AG04449 (cell line): Measurements from ENCODE around the gene PRRC1.

ENCODE experiments used
- CTCF ChIA-PET: fragments of 350-600 bp; formaldehyde crosslinking; extraction: SDS; loops from one replicate; lab custom pipeline; 2021; ENCODE audit warnings: antibody characterized with exemption; lab: Yijun Ruan, JAX
- POLR2A ChIA-PET: fragments of 400-600, 350-600 bp; formaldehyde crosslinking; extraction: SDS; loops from one replicate; lab custom pipeline; 2020; ENCODE audit warnings: antibody characterized with exemption, inconsistent platforms; lab: Yijun Ruan, JAX
- DNase-seq: peaks from one replicate; pipeline ENCODE4 v3.0.0-alpha.2; 2010; ENCODE audit warnings: low read depth, low spot score
- H3K4me3 ChIP-seq: 2 replicates; pipeline ENCODE4 v1.5.1; 2011; ENCODE audit warnings: low read depth, mild to moderate bottlenecking, control low read depth, low read length
- CTCF ChIP-seq: IDR thresholded peaks from one replicate; pipeline ENCODE4 v1.5.1; 2011; ENCODE audit warnings: mild to moderate bottlenecking, moderate library complexity, low read length, control low read depth, inconsistent platforms; ENCODE audit not compliant: insufficient read depth; ENCODE audit errors: missing control alignments

The PRRC1 gene

GRCh38 chr5:127601111-127601510, 83.7 kb downstream of the PRRC1 start:
- no peak overlapping the region for H3K4me3 ChIP-seq
- no peak for TF ChIP-seq CTCF
- CTCF ChIA-PET: no interaction called here
- POLR2A ChIA-PET: no interaction called here
- DNase-seq: no peak

- TF ChIP-seq CTCF: no peak
- CTCF ChIA-PET: no interaction called here
- no peak overlapping the region for H3K4me3 ChIP-seq
- POLR2A ChIA-PET: no interaction called here
- no peak for DNase-seq
Measured at GRCh38 chr5:127601601-127602000, 84.2 kb downstream of the PRRC1 start.

GRCh38 chr5:127602481-127602880, 85.0 kb downstream of the PRRC1 start:
- CTCF ChIA-PET: no interaction called here
- DNase-seq: no peak
- TF ChIP-seq CTCF: no peak
- POLR2A ChIA-PET: no interaction called here
- no peak overlapping the region for H3K4me3 ChIP-seq

GRCh38 chr5:127602896-127603844, 85.7 kb downstream of the PRRC1 start:
- no peak for TF ChIP-seq CTCF
- no peak overlapping the region for H3K4me3 ChIP-seq
- DNase-seq: no peak
- POLR2A ChIA-PET: no interaction called here
- CTCF ChIA-PET: no interaction called here
